IMR-90 (cell line): ENCODE data around the gene CNDP1. TPM values are rescaled to one million over a fixed set of nuclear protein-coding genes. Genes with fewer than 3 reads are reported as not detected.

ENCODE experiments used
- ATAC-seq: fragments of 200-7000 bp; cut with Tn5 transposase; 2 replicates; pipeline ENCODE4 v1.9.1; 2020; ENCODE audit warnings: low read depth, mild to moderate bottlenecking, moderate library complexity
- BruUV-seq: library from RNA; stranded (reverse); fragments of 400-500 nt; replicated peaks from 2 replicates; lab custom pipeline; 2021; lab: Mats Ljungman, UMichigan
- CTCF ChIA-PET: fragments of 300-600 bp; formaldehyde crosslinking; extraction: SDS; loops from one replicate; lab custom pipeline; 2021; ENCODE audit warnings: antibody characterized with exemption; lab: Yijun Ruan, JAX
- POLR2A ChIA-PET: fragments of 300-600 bp; sonication (Branson Sonifier 250); formaldehyde crosslinking; loops from one replicate; lab custom pipeline; 2022; ENCODE audit warnings: antibody characterized with exemption; ENCODE audit not compliant: unreplicated experiment; lab: Charles Lee
- DNase-seq: peaks from one replicate; pipeline ENCODE4 v3.0.0; 2013
- H2AFZ ChIP-seq: replicated peaks from 2 replicates; pipeline ENCODE3; 2013; ENCODE audit warnings: low read length, mild to moderate bottlenecking; ENCODE audit not compliant: poor library complexity
- H2AK5ac ChIP-seq: 2 replicates; pipeline ENCODE4 v1.6.1; 2013; ENCODE audit warnings: low read depth, low read length, inconsistent platforms
- H2AK9ac ChIP-seq: replicated peaks from 2 replicates; pipeline ENCODE3; 2013; ENCODE audit warnings: mild to moderate bottlenecking, low read depth, low read length, moderate library complexity; ENCODE audit not compliant: poor library complexity
- H2BK120ac ChIP-seq: 2 replicates; pipeline ENCODE4 v1.6.1; 2013; ENCODE audit warnings: low read depth, low read length, inconsistent platforms
- H2BK15ac ChIP-seq: 3 replicates; pipeline ENCODE4 v1.6.1; 2013; ENCODE audit warnings: low read depth, low read length, inconsistent platforms
- H2BK20ac ChIP-seq: 2 replicates; pipeline ENCODE4 v1.6.1; 2013; ENCODE audit warnings: low read depth, mild to moderate bottlenecking, inconsistent platforms, low read length, moderate library complexity
- H2BK5ac ChIP-seq: 2 replicates; pipeline ENCODE4 v1.6.1; 2013; ENCODE audit warnings: mild to moderate bottlenecking, low read depth, low read length, inconsistent platforms; ENCODE audit not compliant: poor library complexity, severe bottlenecking
- H3K14ac ChIP-seq: replicated peaks from 2 replicates; pipeline ENCODE4 v1.6.1; 2013; ENCODE audit warnings: low read depth, low read length, inconsistent platforms
- H3K18ac ChIP-seq: 2 replicates; pipeline ENCODE4 v1.6.1; 2013; ENCODE audit warnings: low read depth, low read length, control low read depth
- H3K23ac ChIP-seq: 2 replicates; pipeline ENCODE4 v1.6.1; 2013; ENCODE audit warnings: low read depth, low read length, inconsistent platforms
- H3K27ac ChIP-seq: 2 replicates; pipeline ENCODE4 v1.5.1; 2013; ENCODE audit warnings: mild to moderate bottlenecking, control low read depth, low read length; ENCODE audit not compliant: insufficient read depth
- H3K27me3 ChIP-seq: 2 replicates; pipeline ENCODE4 v1.6.1; 2013; ENCODE audit warnings: low read length; ENCODE audit not compliant: control insufficient read depth, insufficient read depth
- H3K36me3 ChIP-seq: 2 replicates; pipeline ENCODE4 v1.6.1; 2013; ENCODE audit warnings: low read length, mixed read lengths; ENCODE audit not compliant: control insufficient read depth, insufficient read depth
- H3K4ac ChIP-seq: 2 replicates; pipeline ENCODE4 v1.6.1; 2013; ENCODE audit warnings: low read depth, low read length, inconsistent platforms
- H3K4me1 ChIP-seq: 2 replicates; pipeline ENCODE4 v1.6.1; 2013; ENCODE audit warnings: low read length, mixed read lengths; ENCODE audit not compliant: control insufficient read depth, insufficient read depth
- H3K4me2 ChIP-seq: 2 replicates; pipeline ENCODE4 v1.6.1; 2013; ENCODE audit warnings: low read depth, mild to moderate bottlenecking, control low read depth, low read length, moderate library complexity
- H3K4me3 ChIP-seq: 2 replicates; pipeline ENCODE4 v1.5.1; 2013; ENCODE audit warnings: low read depth, mild to moderate bottlenecking, control low read depth, low read length, moderate library complexity; ENCODE audit not compliant: insufficient read depth
- H3K56ac ChIP-seq: 2 replicates; pipeline ENCODE4 v1.6.1; 2013; ENCODE audit warnings: low read length, inconsistent platforms; ENCODE audit not compliant: insufficient read depth; ENCODE audit errors: extremely low read depth
- H3K79me1 ChIP-seq, 2 experiments: 2 replicates each; pipeline ENCODE4 v1.6.1; 2013; ENCODE audit warnings: low read length in 2 of 2, inconsistent platforms in 1 of 2, low read depth in 1 of 2
- H3K9ac ChIP-seq: 2 replicates; pipeline ENCODE4 v1.6.1; 2013; ENCODE audit warnings: low read depth, low read length, control low read depth
- H3K9me1 ChIP-seq: 2 replicates; pipeline ENCODE4 v1.6.1; 2013; ENCODE audit warnings: low read length, inconsistent platforms; ENCODE audit not compliant: insufficient read depth
- H3K9me3 ChIP-seq: 2 replicates; pipeline ENCODE4 v1.6.1; 2013; ENCODE audit warnings: low read length; ENCODE audit not compliant: control insufficient read depth, insufficient read depth
- H4K20me1 ChIP-seq: 2 replicates; pipeline ENCODE4 v1.6.1; 2013; ENCODE audit warnings: low read length, inconsistent platforms; ENCODE audit not compliant: insufficient read depth
- H4K5ac ChIP-seq: 2 replicates; pipeline ENCODE4 v1.6.1; 2013; ENCODE audit warnings: mild to moderate bottlenecking, low read depth, low read length, control low read depth
- H4K8ac ChIP-seq, 2 experiments: 2 replicates each; pipeline ENCODE4 v1.6.1; 2013; ENCODE audit warnings: low read depth in 2 of 2, low read length in 2 of 2, control low read depth in 1 of 2, inconsistent platforms in 1 of 2
- H4K91ac ChIP-seq: 2 replicates; pipeline ENCODE4 v1.6.1; 2013; ENCODE audit warnings: low read depth, low read length, inconsistent platforms; ENCODE audit not compliant: insufficient read depth
- BHLHE40 ChIP-seq: fragments of 150-350 bp; IDR thresholded peaks from 2 replicates; pipeline ENCODE4 v1.6.1; 2016; ENCODE audit warnings: mild to moderate bottlenecking, low read depth, low read length
- CEBPB ChIP-seq: IDR thresholded peaks from 2 replicates; pipeline ENCODE4 v1.6.1; 2012; ENCODE audit warnings: low read depth, low read length, improper control_type of control experiment
- CHD1 ChIP-seq: IDR thresholded peaks from 2 replicates; pipeline ENCODE4 v1.6.1; 2012; ENCODE audit warnings: low read depth, low read length, improper control_type of control experiment
- CTCF ChIP-seq: conservative IDR thresholded peaks from 2 replicates; pipeline ENCODE4 v1.5.1; 2012; ENCODE audit warnings: mild to moderate bottlenecking, low read depth, low read length, improper control_type of control experiment
- ELK1 ChIP-seq: fragments of 150-350 bp; IDR thresholded peaks from 2 replicates; pipeline ENCODE4 v1.6.1; 2016; ENCODE audit warnings: low read depth, mild to moderate bottlenecking, low read length, moderate library complexity, borderline replicate concordance
- FOS ChIP-seq: fragments of 150-350 bp; IDR thresholded peaks from 2 replicates; pipeline ENCODE4 v1.6.1; 2016; ENCODE audit warnings: low read depth, low read length
- MAFK ChIP-seq: IDR thresholded peaks from 2 replicates; pipeline ENCODE4 v1.6.1; 2012; ENCODE audit warnings: low read depth, low read length, improper control_type of control experiment
- MAZ ChIP-seq: IDR thresholded peaks from 2 replicates; pipeline ENCODE4 v1.6.1; 2012; ENCODE audit warnings: low read depth, mild to moderate bottlenecking, low read length, improper control_type of control experiment, moderate library complexity, borderline replicate concordance
- MXI1 ChIP-seq: IDR thresholded peaks from 2 replicates; pipeline ENCODE4 v1.6.1; 2012; ENCODE audit warnings: low read depth, mild to moderate bottlenecking, low read length, moderate library complexity, borderline replicate concordance
- NFE2L2 ChIP-seq: fragments of 150-350 bp; IDR thresholded peaks from 2 replicates; pipeline ENCODE4 v1.6.1; 2016; ENCODE audit warnings: low read depth, mild to moderate bottlenecking, low read length
- RAD21 ChIP-seq: IDR thresholded peaks from 2 replicates; pipeline ENCODE4 v1.6.1; 2012; ENCODE audit warnings: low read length, improper control_type of control experiment
- RCOR1 ChIP-seq: IDR thresholded peaks from 2 replicates; pipeline ENCODE4 v1.6.1; 2012; ENCODE audit warnings: mild to moderate bottlenecking, low read length, improper control_type of control experiment; ENCODE audit not compliant: insufficient replicate concordance
- RFX5 ChIP-seq: IDR thresholded peaks from 2 replicates; pipeline ENCODE4 v1.8.0; 2012; ENCODE audit warnings: low read depth, mild to moderate bottlenecking, low read length, moderate library complexity
- SMC3 ChIP-seq: fragments of 150-350 bp; IDR thresholded peaks from 2 replicates; pipeline ENCODE4 v1.6.1; 2016; ENCODE audit warnings: low read depth, mild to moderate bottlenecking, antibody characterized with exemption, low read length, moderate library complexity
- USF2 ChIP-seq: fragments of 150-350 bp; IDR thresholded peaks from 2 replicates; pipeline ENCODE4 v1.6.1; 2017; ENCODE audit warnings: mild to moderate bottlenecking, antibody characterized with exemption, low read length, low read depth
- WGBS, 2 experiments: methylation state at CpG; one replicate each; pipeline versions ENCODE4 v1.1.5 to v1.1.7; 2013; ENCODE audit warnings: missing lambda C conversion rate in 2 of 2; ENCODE audit not compliant: insufficient read length in 1 of 2; ENCODE audit errors: extremely low coverage in 2 of 2; 5-methylcytosine and 5-hydroxymethylcytosine counted together
- dilution Hi-C: fragments of 300-500 bp; cut with HindIII; formaldehyde crosslinking; loops from one replicate; pipeline ENCODE4 v1.14.3; 2018; ENCODE audit warnings: low sequenced_read_pairs; ENCODE audit not compliant: unreplicated experiment
- in situ Hi-C: fragments of 300-500 bp; cut with MboI; formaldehyde crosslinking; loops from 3 replicates; pipeline ENCODE4 v1.14.3; 2019; ENCODE audit warnings: low sequenced_read_pairs, inconsistent platforms, mixed read lengths
- intact Hi-C: fragments of 100-400 bp; cut with micrococcal nuclease; formaldehyde crosslinking; loops from 2 replicates; pipeline ENCODE4 v1.10.0; 2022
- polyA plus RNA-seq, 3 experiments: library from polyadenylated mRNA; depleted of rRNA; stranded (reverse); fragments of >200 nt; gene quantifications; 2 replicates each; pipeline ENCODE4 v1.2.3, GENCODE V29; 2012; ENCODE audit warnings: low replicate concordance in 1 of 3
- total RNA-seq: library from RNA; depleted of rRNA; stranded (reverse); fragments of >200 nt; gene quantifications from 2 replicates; pipeline ENCODE4 v1.2.3, GENCODE V29; 2012

Gene CNDP1
- total and polyA plus RNA-seq, 2 of the 4 experiments (the other 2 are of a cell fraction): not detected

- peaks cover 7% of the 10 kb centered on the region for H3K4me1 ChIP-seq
- no peaks in the 10 kb centered on the region for H3K27me3 ChIP-seq
- no peak overlapping the region for H2BK20ac ChIP-seq
- H2AK9ac ChIP-seq: no peak overlapping the region
- ChIA-PET CTCF (interaction anchor here (0.6 to 1.4 kb wide), 2 partner anchors 12 to 982 kb away, joined by 3 to 4 read pairs; partner anchors contain the start of gene ZNF407), POLR2A (no interaction called here)
- no peak overlapping the region for H3K4me2 ChIP-seq
- no peak overlapping the region for H3K4me3 ChIP-seq
- in situ Hi-C loops (no loop called here), intact Hi-C loops (no loop called here), dilution Hi-C loops (no loop called here)
- no CpG with 5 or more reads among the region's 7 CpGs for WGBS, 2 experiments
- H3K79me1 ChIP-seq: peaks cover 34 to 57% of the 10 kb centered on the region in 2 experiments
- no peak overlapping the region for H3K23ac ChIP-seq
- no peak overlapping the region for H3K4ac ChIP-seq
- no peak overlapping the region for H3K9ac ChIP-seq
- BruUV-seq: no TSS peak
- no peak overlapping the region for H4K91ac ChIP-seq
- DNase-seq (no peak), ATAC-seq (no peak)
- H2BK5ac ChIP-seq: peak overlapping the region; percentile 50
- H4K20me1 ChIP-seq: no peaks in the 10 kb centered on the region; the same call in 1 of the 2 replicates
- peak overlapping the region; percentile 47; the same call in 1 of the 2 replicates for H3K18ac ChIP-seq
- peaks cover 6% of the 10 kb centered on the region for H3K9me1 ChIP-seq
- peak overlapping the region; percentile 51; the same call in 1 of the 3 replicates for H2BK15ac ChIP-seq
- no peak overlapping the region for H2AFZ ChIP-seq
- H3K14ac ChIP-seq: no peak overlapping the region
- H3K56ac ChIP-seq: no peak overlapping the region
- 0 out of 2 replicates have a peak, but pooled peaks cover 3% of the 10 kb centered on the region for H3K9me3 ChIP-seq
- H3K36me3 ChIP-seq: no peaks in the 10 kb centered on the region
- 0 out of 2 replicates have a peak overlapping the region, but pooled peaks have one; percentile 42 for H4K5ac ChIP-seq
- no peak overlapping the region for H3K27ac ChIP-seq
- TF ChIP-seq RAD21 (no peak), BHLHE40 (no peak), FOS (no peak), USF2 (no peak), ELK1 (no peak), RFX5 (no peak), MAFK (no peak), CHD1 (no peak), SMC3 (no peak), CEBPB (no peak), RCOR1 (no peak), MAZ (no peak), CTCF (no peak), MXI1 (no peak), NFE2L2 (no peak)
- H2AK5ac ChIP-seq: no peak overlapping the region
- H2BK120ac ChIP-seq: no peak overlapping the region
- no peak overlapping the region for H4K8ac ChIP-seq
These were observed 75.8 kb downstream of the CNDP1 start for GRCh38 chr18:74610051-74610615.
